Left ventricle myocardium inferior (tissue), 1 donor: Measurements from ENCODE around the gene PDLIM4. TPM values are rescaled to one million over a fixed set of nuclear protein-coding genes. Genes with fewer than 3 reads are reported as not detected.

Experiments
- DNase-seq: peaks from one replicate; pipeline ENCODE4 v3.0.0-alpha.2; 2020
- H3K27ac ChIP-seq: fragments of 200-600 bp; replicated peaks from 2 replicates; pipeline ENCODE4 v1.8.0; 2021
- H3K27me3 ChIP-seq: fragments of 200-600 bp; 2 replicates; pipeline ENCODE4 v1.8.0; 2021; ENCODE audit warnings: low read depth
- H3K36me3 ChIP-seq: fragments of 200-600 bp; 2 replicates; pipeline ENCODE4 v1.8.0; 2021
- H3K4me1 ChIP-seq: fragments of 200-600 bp; 2 replicates; pipeline ENCODE4 v1.8.0; 2021
- H3K4me3 ChIP-seq: fragments of 200-600 bp; 2 replicates; pipeline ENCODE4 v1.8.0; 2021; ENCODE audit warnings: mild to moderate bottlenecking, moderate library complexity
- H3K9me3 ChIP-seq: fragments of 200-600 bp; replicated peaks from 2 replicates; pipeline ENCODE4 v1.8.0; 2021
- CTCF ChIP-seq: fragments of 200-600 bp; IDR thresholded peaks from 2 replicates; pipeline ENCODE4 v1.8.0; 2021; ENCODE audit warnings: antibody characterized with exemption, mild to moderate bottlenecking, borderline replicate concordance
- intact Hi-C: fragments of 100-400 bp; cut with micrococcal nuclease; formaldehyde crosslinking; loops from one replicate; pipeline ENCODE4 v1.11.0; 2022
- total RNA-seq: library from RNA; stranded (reverse); fragmentation: NEBNext Ultra II Directional; extraction: Animal tissue kit (Norgen Biotek cat#: 25700); gene quantifications from one replicate; pipeline ENCODE4 v1.2.1, GENCODE V29; 2021
- donor health status: DM: no; HTN: yes; CAD: no; lungs with severe emphysema.

The PDLIM4 gene
- total RNA-seq, 1 donor from 2014 or later, result 4.8 TPM

- DNase-seq, result no peak
- TF ChIP-seq CTCF, result no peak
- Histone ChIP-seq H3K4me1 (no peaks in the 10 kb centered on the region), H3K27me3 (no peaks in the 10 kb centered on the region), H3K9me3 (peaks cover 11% of the 10 kb centered on the region), H3K36me3 (no peaks in the 10 kb centered on the region), H3K4me3 (no peak overlapping the region), H3K27ac (no peak overlapping the region)
- intact Hi-C loops, result no loop called here
Observed at GRCh38 chr5:132237670-132238069, 19.8 kb upstream of the PDLIM4 start.

GRCh38 chr5:132238169-132238744 lies 19.2 kb upstream of the PDLIM4 start:
- intact Hi-C loops, result no loop called here
- peak; percentile 59 for DNase-seq
- Histone ChIP-seq H3K27ac (no peak overlapping the region), H3K4me3 (no peak overlapping the region), H3K27me3 (no peaks in the 10 kb centered on the region), H3K36me3 (no peaks in the 10 kb centered on the region), H3K4me1 (no peaks in the 10 kb centered on the region), H3K9me3 (peaks cover 11% of the 10 kb centered on the region)
- peak; percentile 90 for TF ChIP-seq CTCF

- no peak for TF ChIP-seq CTCF
- H3K9me3 ChIP-seq, result peaks cover 17% of the 10 kb centered on the region
- H3K36me3 ChIP-seq, result no peaks in the 10 kb centered on the region
- H3K4me1 ChIP-seq, result no peaks in the 10 kb centered on the region
- no peaks in the 10 kb centered on the region for H3K27me3 ChIP-seq
- intact Hi-C loops, result no loop called here
- H3K4me3 ChIP-seq, result no peak overlapping the region
- DNase-seq, result no peak
- H3K27ac ChIP-seq, result no peak overlapping the region
Observed at GRCh38 chr5:132238901-132239500, 18.5 kb upstream of the PDLIM4 start.

- no peak for DNase-seq
- H3K27me3 ChIP-seq, result no peaks in the 10 kb centered on the region
- no peak overlapping the region for H3K4me3 ChIP-seq
- no peaks in the 10 kb centered on the region for H3K4me1 ChIP-seq
- intact Hi-C loops, result no loop called here
- no peaks in the 10 kb centered on the region for H3K36me3 ChIP-seq
- H3K27ac ChIP-seq, result no peak overlapping the region
- peaks cover 23% of the 10 kb centered on the region for H3K9me3 ChIP-seq
- no peak for TF ChIP-seq CTCF
Observed at GRCh38 chr5:132239776-132240175, 17.7 kb upstream of the PDLIM4 start.

- H3K4me3 ChIP-seq, result no peak overlapping the region
- TF ChIP-seq CTCF, result no peak
- no peaks in the 10 kb centered on the region for H3K27me3 ChIP-seq
- H3K4me1 ChIP-seq, result no peaks in the 10 kb centered on the region
- H3K27ac ChIP-seq, result no peak overlapping the region
- H3K36me3 ChIP-seq, result no peaks in the 10 kb centered on the region
- intact Hi-C loops, result no loop called here
- H3K9me3 ChIP-seq, result peaks cover 56% of the 10 kb centered on the region
- no peak for DNase-seq
Observed at GRCh38 chr5:132243366-132243977, 14.0 kb upstream of the PDLIM4 start.
